GM06990 (cell line): ENCODE results near the gene CD1E.
A peak's percentile ranks its signal among the peaks of the same experiment; 100 is the strongest.

Experiments used
- DNase-seq: peaks from one replicate; pipeline ENCODE4 v3.0.0-alpha.2; 2011; ENCODE audit not compliant: insufficient read length; ENCODE audit errors: extremely low read depth
- H3K27me3 ChIP-seq: replicated peaks from 2 replicates; pipeline ENCODE4 v1.6.0; 2011; ENCODE audit warnings: low read length; ENCODE audit not compliant: control insufficient read depth, insufficient read depth
- H3K36me3 ChIP-seq: 2 replicates; pipeline ENCODE4 v1.5.1; 2011; ENCODE audit warnings: low read length; ENCODE audit not compliant: control insufficient read depth, insufficient read depth
- H3K4me3 ChIP-seq: replicated peaks from 2 replicates; pipeline ENCODE4 v1.5.1; 2011; ENCODE audit warnings: low read depth, mild to moderate bottlenecking, control low read depth, low read length
- TF ChIP-seq, protein P1 (sequence below): IDR thresholded peaks from 2 replicates; pipeline ENCODE4 v1.5.1; 2011; ENCODE audit warnings: low read length, control low read depth, mild to moderate bottlenecking, inconsistent platforms; ENCODE audit not compliant: insufficient read depth, poor library complexity, severe bottlenecking

CD1E gene

DNA sequence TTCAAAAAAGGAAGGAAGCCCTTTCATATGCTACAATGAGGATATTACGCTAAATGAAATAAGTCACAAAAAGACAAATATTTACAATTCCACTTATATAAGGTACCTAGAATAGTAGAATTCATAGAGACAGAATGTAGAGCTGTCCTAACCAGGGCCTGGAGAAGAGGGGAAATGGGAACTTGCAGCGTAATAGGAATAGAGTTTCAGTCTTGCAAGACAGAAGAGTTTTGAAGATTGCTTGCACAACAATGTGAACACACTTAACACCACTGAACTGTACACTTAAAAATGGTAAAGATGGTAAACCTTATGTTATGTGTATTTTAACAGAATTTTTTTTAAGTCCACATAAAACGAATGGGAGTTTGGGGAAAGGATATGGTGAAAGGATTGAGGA lies 25.3 kb upstream of the CD1E start:
- TF ChIP-seq, protein P1, sequence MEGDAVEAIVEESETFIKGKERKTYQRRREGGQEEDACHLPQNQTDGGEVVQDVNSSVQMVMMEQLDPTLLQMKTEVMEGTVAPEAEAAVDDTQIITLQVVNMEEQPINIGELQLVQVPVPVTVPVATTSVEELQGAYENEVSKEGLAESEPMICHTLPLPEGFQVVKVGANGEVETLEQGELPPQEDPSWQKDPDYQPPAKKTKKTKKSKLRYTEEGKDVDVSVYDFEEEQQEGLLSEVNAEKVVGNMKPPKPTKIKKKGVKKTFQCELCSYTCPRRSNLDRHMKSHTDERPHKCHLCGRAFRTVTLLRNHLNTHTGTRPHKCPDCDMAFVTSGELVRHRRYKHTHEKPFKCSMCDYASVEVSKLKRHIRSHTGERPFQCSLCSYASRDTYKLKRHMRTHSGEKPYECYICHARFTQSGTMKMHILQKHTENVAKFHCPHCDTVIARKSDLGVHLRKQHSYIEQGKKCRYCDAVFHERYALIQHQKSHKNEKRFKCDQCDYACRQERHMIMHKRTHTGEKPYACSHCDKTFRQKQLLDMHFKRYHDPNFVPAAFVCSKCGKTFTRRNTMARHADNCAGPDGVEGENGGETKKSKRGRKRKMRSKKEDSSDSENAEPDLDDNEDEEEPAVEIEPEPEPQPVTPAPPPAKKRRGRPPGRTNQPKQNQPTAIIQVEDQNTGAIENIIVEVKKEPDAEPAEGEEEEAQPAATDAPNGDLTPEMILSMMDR, result no peak
- no peaks in the 10 kb centered on the region for H3K36me3 ChIP-seq
- H3K4me3 ChIP-seq, result no peak overlapping the region
- no peaks in the 10 kb centered on the region for H3K27me3 ChIP-seq
- no peak for DNase-seq

DNA sequence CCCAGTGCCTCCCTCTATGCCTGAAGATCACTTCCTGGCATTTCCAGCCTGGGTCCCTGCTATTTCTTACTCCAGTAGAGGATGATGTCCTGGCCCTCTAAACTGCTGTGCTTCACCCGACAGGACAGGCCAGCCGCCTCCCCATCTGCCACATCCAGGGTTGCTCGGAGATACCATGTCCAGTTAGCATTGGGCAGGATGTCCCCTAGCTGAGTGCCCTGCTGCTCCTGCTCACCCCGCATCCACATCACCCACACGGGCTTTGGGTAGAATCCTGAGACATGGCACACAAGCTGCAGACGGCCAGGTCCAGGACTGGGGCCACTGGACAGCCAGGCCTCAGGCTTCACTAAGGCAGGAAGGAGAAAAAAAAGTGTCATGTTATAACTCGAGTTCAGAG lies 24.4 kb upstream of the CD1E start:
- H3K36me3 ChIP-seq, result no peaks in the 10 kb centered on the region
- no peak overlapping the region for H3K4me3 ChIP-seq
- H3K27me3 ChIP-seq, result no peaks in the 10 kb centered on the region
- DNase-seq, result no peak
- TF ChIP-seq, protein P1, result no peak

DNA sequence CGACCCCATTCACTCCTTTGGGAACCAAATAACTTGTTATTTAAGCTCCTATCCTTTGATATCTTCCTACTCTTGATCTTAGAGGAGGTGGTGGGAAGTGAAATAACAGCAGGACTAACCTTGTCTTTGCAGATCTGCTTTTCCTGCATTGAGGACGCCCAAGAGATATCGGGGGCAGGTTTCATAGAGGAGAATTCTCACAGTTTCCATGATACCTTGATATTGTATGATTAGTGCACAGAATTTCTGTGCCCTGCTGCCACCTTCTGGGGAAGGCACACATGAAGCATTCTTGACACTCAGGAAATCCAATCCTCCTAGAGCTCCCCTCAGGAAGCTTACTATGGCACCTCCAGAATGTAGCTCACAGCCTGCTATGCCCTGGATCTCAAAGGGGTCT lies 24.0 kb upstream of the CD1E start:
- TF ChIP-seq, protein P1, result peak; percentile 63
- H3K4me3 ChIP-seq, result no peak overlapping the region

DNA sequence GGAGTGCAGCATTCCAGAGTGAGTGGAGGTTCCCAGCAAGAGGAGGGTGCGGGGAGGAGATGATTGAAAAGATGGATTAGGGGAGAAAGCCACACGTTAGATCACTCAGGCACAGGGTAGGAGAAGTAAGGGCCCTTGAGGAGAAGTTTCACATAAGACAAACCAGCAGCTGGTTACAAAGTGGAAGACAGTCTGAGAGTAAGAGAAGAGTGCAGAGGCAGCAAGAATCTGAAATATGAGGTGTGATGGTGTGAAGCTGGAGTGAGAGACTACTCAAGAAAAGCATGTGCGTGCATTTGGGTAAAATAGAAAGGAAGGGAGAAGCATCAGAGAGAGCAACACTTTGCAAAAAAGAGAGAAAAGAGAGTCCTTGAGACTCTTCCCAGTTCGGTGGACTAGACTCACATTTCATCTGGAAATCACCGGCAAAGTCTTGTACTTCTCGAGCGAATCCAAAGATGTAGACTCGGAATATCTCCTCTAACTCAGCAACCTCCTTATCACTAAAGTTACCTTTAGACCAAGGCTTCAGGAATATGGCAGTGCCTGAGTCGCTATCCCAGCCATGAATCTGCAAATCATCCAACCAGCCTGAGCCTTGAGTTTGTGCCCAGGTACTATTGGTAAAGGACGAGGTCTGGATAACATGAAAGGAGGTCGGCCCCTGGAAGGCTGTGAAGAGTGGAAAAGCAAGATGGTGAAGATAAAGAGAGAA lies 23.1 kb upstream of the CD1E start:
- TF ChIP-seq, protein P1, result no peak

More for the DNA sequence above, 24.0 kb upstream of the CD1E start:
- H3K27me3 ChIP-seq, result no peaks in the 10 kb centered on the region
- no peak for DNase-seq
- no peaks in the 10 kb centered on the region for H3K36me3 ChIP-seq

DNA sequence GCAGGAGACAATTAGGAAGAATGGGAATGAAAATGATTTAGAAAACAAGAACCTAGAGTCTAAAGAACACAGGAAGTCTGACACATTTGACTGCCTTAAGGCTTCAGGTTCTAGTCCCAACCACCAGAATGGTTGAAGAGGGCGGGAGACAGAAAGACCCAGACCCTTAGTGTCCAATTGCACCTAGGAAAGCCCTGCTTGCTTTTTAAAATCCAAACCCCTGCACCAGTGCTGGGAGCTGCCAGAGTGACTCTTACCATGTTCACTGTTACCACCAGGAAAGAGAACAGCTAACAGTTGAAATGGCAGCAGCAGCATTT lies 22.6 kb upstream of the CD1E start:
- TF ChIP-seq, protein P1, result no peak
- no peaks in the 10 kb centered on the region for H3K27me3 ChIP-seq
- no peaks in the 10 kb centered on the region for H3K36me3 ChIP-seq
- no peak for DNase-seq
- H3K4me3 ChIP-seq, result no peak overlapping the region

More for the DNA sequence above, 23.1 kb upstream of the CD1E start:
- no peak overlapping the region for H3K4me3 ChIP-seq
- H3K27me3 ChIP-seq, result no peaks in the 10 kb centered on the region
- no peaks in the 10 kb centered on the region for H3K36me3 ChIP-seq
- no peak for DNase-seq
